Liver (tissue), 9 donors: ENCODE measurements around the gene SRRD. TPM values are rescaled to one million over a fixed set of nuclear protein-coding genes. Genes with fewer than 3 reads are reported as not detected.
"Not testable (repeated sequence)": the region's sequence is repeated elsewhere in the genome, so short reads cannot be mapped to it uniquely, and the experiment has no call there.

Experiments
- DNase-seq: peaks from one replicate; pipeline ENCODE4 v3.0.0-alpha.2; 2017; ENCODE audit warnings: low spot score
- H3K27ac ChIP-seq, 2 donors: one replicate each; pipeline ENCODE4 v1.7.0; 2013; ENCODE audit warnings: inconsistent platforms in 2 of 2, low read length in 2 of 2, control low read depth in 1 of 2, low read depth in 1 of 2, mild to moderate bottlenecking in 1 of 2
- H3K27me3 ChIP-seq, 4 donors: one replicate each; pipeline versions ENCODE4 v1.6.1 to v1.7.0; 2013; ENCODE audit warnings: low read length in 3 of 4, inconsistent platforms in 1 of 4, mild to moderate bottlenecking in 1 of 4, moderate library complexity in 1 of 4; ENCODE audit not compliant: control insufficient read depth in 4 of 4, insufficient read depth in 4 of 4
- H3K36me3 ChIP-seq, 4 donors: one replicate each; pipeline versions ENCODE4 v1.6.1 to v1.7.0; 2013; ENCODE audit warnings: low read length in 3 of 4, mild to moderate bottlenecking in 3 of 4, low read depth in 1 of 4, moderate library complexity in 1 of 4; ENCODE audit not compliant: control insufficient read depth in 4 of 4, insufficient read depth in 3 of 4
- H3K4me1 ChIP-seq, 4 donors: one replicate each; pipeline versions ENCODE4 v1.6.1 to v1.7.0; 2013; ENCODE audit warnings: low read length in 3 of 4, mild to moderate bottlenecking in 3 of 4, moderate library complexity in 1 of 4; ENCODE audit not compliant: control insufficient read depth in 4 of 4, insufficient read depth in 4 of 4
- H3K4me3 ChIP-seq, 3 donors: one replicate each; pipeline versions ENCODE4 v1.6.1 to v1.7.0; 2013; ENCODE audit warnings: low read length in 3 of 3, control low read depth in 1 of 3, low read depth in 1 of 3, mild to moderate bottlenecking in 1 of 3
- H3K9ac ChIP-seq, 2 donors: one replicate each; pipeline ENCODE4 v1.7.0; 2013; ENCODE audit warnings: low read length in 2 of 2, mild to moderate bottlenecking in 2 of 2, moderate library complexity in 2 of 2, control low read depth in 1 of 2, low read depth in 1 of 2
- H3K9me3 ChIP-seq, 4 donors: one replicate each; pipeline versions ENCODE4 v1.6.1 to v1.7.0; 2013; ENCODE audit warnings: low read length in 3 of 4; ENCODE audit not compliant: control insufficient read depth in 4 of 4
- ATF3 ChIP-seq: IDR thresholded peaks from 2 replicates; pipeline ENCODE4 v1.6.1; 2016; ENCODE audit warnings: antibody characterized with exemption
- EGR1 ChIP-seq, 2 donors: IDR thresholded peaks; 2 replicates each; pipeline ENCODE4 v1.6.1; 2016 to 2018; ENCODE audit warnings: antibody characterized with exemption in 2 of 2, low read depth in 2 of 2
- FOXA1 ChIP-seq: IDR thresholded peaks from 2 replicates; pipeline ENCODE4 v1.6.1; 2016; ENCODE audit warnings: antibody characterized with exemption
- FOXA2 ChIP-seq: IDR thresholded peaks from 2 replicates; pipeline ENCODE4 v1.6.1; 2016; ENCODE audit warnings: antibody characterized with exemption
- HNF4A ChIP-seq, 2 donors: conservative IDR thresholded peaks; 2 replicates each; pipeline ENCODE4 v1.6.1; 2016; ENCODE audit warnings: antibody characterized with exemption in 2 of 2, mild to moderate bottlenecking in 2 of 2
- HNF4G ChIP-seq: IDR thresholded peaks from 2 replicates; pipeline ENCODE4 v1.6.1; 2016; ENCODE audit warnings: antibody characterized with exemption
- JUND ChIP-seq, 2 donors: IDR thresholded peaks; 2 replicates each; pipeline ENCODE4 v1.6.1; 2016; ENCODE audit warnings: antibody characterized with exemption in 2 of 2
- NR2F2 ChIP-seq: IDR thresholded peaks from 2 replicates; pipeline ENCODE4 v1.6.1; 2016; ENCODE audit warnings: antibody characterized with exemption
- REST ChIP-seq: IDR thresholded peaks from 2 replicates; pipeline ENCODE4 v1.6.1; 2016; ENCODE audit warnings: antibody characterized with exemption, mild to moderate bottlenecking
- RXRA ChIP-seq, 2 donors: IDR thresholded peaks; 2 replicates each; pipeline ENCODE4 v1.6.1; 2017 to 2018; ENCODE audit warnings: antibody characterized with exemption in 2 of 2, mild to moderate bottlenecking in 1 of 2
- SP1 ChIP-seq: IDR thresholded peaks from 2 replicates; pipeline ENCODE4 v1.6.1; 2018; ENCODE audit warnings: antibody characterized with exemption, mild to moderate bottlenecking
- TAF1 ChIP-seq: conservative IDR thresholded peaks from 2 replicates; pipeline ENCODE4 v1.6.1; 2016; ENCODE audit warnings: antibody characterized with exemption, mild to moderate bottlenecking
- ZBTB33 ChIP-seq: IDR thresholded peaks from 2 replicates; pipeline ENCODE4 v1.6.1; 2016; ENCODE audit warnings: antibody characterized with exemption
- WGBS: extraction: QIAGEN DNeasy Blood & Tissue Kit; methylation state at CpG from one replicate; pipeline ENCODE4 v1.1.7; 2013; 5-methylcytosine and 5-hydroxymethylcytosine counted together
- polyA plus RNA-seq, 2 donors: library from polyadenylated mRNA; stranded (reverse) in 1 of 2; unstranded in 1 of 2; fragments of 200-250 nt in 1 of 2; fragments of >200 nt in 1 of 2; fragmentation: Nextera tagmentation in 1 of 2; extraction: Ambion mirVana in 1 of 2; gene quantifications; one replicate each; pipeline versions ENCODE4 v1.2.1 to v1.2.3, GENCODE V29; 2013 to 2015
- total RNA-seq, 2 donors: library from RNA; depleted of rRNA; stranded (reverse); fragments of >200 nt; gene quantifications; one replicate each; pipeline ENCODE4 v1.2.3, GENCODE V29; 2014
- donor health status: healthy.
- donor health status: healthy.
- donor health status: healthy.
- donor health status: healthy.
- donor health status: healthy.

The SRRD gene
- total and polyA plus RNA-seq, 4 donors = 8.7 to 18.6 (median 13.6) TPM

DNA sequence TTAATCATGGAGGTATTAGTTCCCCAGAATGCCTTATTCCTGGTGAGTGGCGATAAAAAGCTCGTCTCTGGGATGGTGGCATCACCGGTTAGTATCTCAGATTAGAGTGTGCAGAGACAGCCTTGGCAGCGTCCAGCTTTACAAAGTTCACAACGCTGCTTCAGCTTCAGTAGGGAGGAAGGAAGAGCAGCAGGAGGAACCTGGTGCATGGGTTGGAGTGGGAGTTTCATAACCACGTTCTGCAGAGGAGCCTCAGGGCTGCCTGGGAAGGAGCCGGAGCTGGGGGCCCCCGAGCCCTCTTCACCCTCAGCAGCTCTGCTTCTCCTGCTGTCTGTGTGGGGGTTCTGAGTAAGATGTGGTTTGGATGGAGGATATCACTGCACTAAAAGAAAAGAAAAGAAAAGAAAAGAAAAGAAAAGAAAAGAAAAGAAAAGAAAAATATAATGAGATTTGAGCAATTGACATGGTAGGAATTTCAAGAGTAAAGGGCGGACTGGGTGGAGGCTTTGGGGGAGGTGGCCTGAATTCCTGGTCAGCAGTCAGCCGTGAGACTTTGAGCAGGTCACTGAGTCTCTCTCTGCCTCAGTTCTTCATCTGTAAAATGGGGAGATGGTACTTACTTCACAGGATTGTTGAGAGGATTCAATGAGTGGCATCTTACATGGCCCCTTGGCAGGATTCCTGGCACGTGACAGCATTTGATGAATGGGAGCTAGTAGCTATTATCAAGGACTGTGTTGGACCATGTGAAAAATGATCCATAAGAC lies 48.2 kb upstream of the SRRD start:
- no peak overlapping the region for H3K27ac ChIP-seq
- no peaks in the 10 kb centered on the region for H3K9me3 ChIP-seq
- H3K9ac ChIP-seq = no peak overlapping the region
- H3K27me3 ChIP-seq = peaks cover 0 to 7% (median 0%) of the 10 kb centered on the region in 4 donors
- H3K36me3 ChIP-seq = no peaks in the 10 kb centered on the region
- TF ChIP-seq HNF4A (conservative IDR thresholded peaks at IDR 0.05) (no peak), FOXA2 (no peak), FOXA1 (no peak), JUND (IDR thresholded peaks at IDR 0.05) (no peak), NR2F2 (no peak)
- WGBS = 66% methylated on average over 11 of the region's 11 CpGs
- H3K4me1 ChIP-seq = no peaks in the 10 kb centered on the region
- no peak for DNase-seq
- no peak overlapping the region for H3K4me3 ChIP-seq

DNA sequence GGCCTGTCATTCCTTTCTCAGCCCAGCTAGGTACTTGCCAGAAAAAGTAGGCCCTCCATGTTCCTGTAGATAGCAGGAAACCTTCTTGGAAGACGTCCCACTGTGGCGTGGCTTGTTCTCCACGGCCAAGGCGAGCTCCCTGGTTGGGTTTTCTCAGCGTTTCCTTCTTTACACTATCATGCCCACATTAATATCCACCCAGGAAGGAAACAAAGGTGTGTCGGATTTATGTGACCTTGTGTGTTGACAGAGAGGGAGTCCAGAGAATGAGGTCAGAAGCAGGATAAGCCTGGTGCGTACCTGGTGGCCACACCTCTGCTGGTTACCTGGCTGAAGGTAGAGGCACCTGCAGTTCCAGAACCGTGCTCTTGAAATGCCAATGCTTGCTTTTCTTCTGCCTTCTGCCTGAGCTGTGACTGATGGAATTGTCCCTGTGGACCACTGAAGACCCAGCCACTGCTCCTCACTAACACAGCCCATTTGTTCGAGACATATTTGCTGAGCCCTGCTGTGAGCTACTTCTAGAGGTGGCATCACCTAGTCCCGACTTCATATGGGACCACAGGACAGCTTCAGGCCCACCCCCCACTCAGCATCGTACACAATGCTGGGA lies 46.7 kb upstream of the SRRD start:
- DNase-seq = no peak
- 68% methylated on average over 11 of the region's 11 CpGs for WGBS
- H3K36me3 ChIP-seq = no peaks in the 10 kb centered on the region
- no peaks in the 10 kb centered on the region for H3K9me3 ChIP-seq
- H3K4me3 ChIP-seq = no peak overlapping the region
- TF ChIP-seq TAF1 (no peak), JUND (IDR thresholded peaks at IDR 0.05) (no peak)
- no peaks in the 10 kb centered on the region for H3K4me1 ChIP-seq
- peaks cover 0 to 4% (median 0%) of the 10 kb centered on the region in 4 donors for H3K27me3 ChIP-seq
- H3K27ac ChIP-seq = no peak overlapping the region
- H3K9ac ChIP-seq = no peak overlapping the region

DNA sequence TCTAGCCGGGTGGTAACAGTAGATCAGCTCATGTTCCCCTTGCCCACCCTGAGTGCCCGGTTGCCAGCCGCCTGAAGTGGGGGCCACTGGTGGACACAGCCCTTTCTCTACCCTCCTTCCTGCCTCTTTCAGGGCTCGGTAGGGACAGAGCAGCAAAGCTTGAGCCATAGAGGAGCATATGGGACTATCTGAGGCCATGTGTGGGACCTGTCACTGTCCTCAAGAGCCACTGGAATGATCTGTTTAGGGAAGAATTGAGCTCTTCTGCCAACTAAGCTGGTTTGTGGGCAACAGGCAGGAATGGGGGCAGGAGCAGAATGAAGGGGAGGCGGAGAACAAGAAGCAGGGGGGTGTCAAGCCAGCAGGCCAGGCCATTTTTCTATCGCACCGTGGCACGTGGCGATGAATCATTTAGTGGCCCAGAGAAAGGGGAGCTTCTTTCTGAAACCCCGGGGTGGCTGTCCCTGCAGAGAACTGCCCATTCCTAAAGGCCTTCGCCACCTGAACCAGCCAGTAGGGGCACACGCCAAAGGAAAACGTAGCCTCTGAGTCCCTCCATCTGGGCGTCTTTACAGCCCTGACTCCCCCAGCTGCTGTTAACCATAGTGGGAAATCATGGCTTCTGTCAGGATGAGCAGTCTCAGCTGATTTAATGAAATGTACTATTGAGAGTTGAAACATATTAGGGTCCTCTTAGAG lies 45.8 kb upstream of the SRRD start:
- WGBS = 85% methylated on average over 14 of the region's 14 CpGs
- Histone ChIP-seq H3K4me3 (no peak overlapping the region), H3K27ac (no peak overlapping the region), H3K4me1 (no peaks in the 10 kb centered on the region), H3K9ac (no peak overlapping the region), H3K9me3 (no peaks in the 10 kb centered on the region), H3K36me3 (no peaks in the 10 kb centered on the region), H3K27me3 (peaks cover 0 to 4% (median 0%) of the 10 kb centered on the region in 4 donors)
- DNase-seq = no peak
- TF ChIP-seq HNF4A (conservative IDR thresholded peaks at IDR 0.05) (no peak), HNF4G (no peak), ZBTB33 (no peak), ATF3 (no peak), REST (no peak), SP1 (no peak), NR2F2 (no peak), RXRA (IDR thresholded peaks at IDR 0.05) (no peak), TAF1 (no peak), EGR1 (IDR thresholded peaks at IDR 0.05; ENCODE audit: low read depth in 2 of 2) (no peak)

- H3K36me3 ChIP-seq, H3K4me1 ChIP-seq, H3K9ac ChIP-seq, DNase-seq, H3K27me3 ChIP-seq, H3K9me3 ChIP-seq, H3K27ac ChIP-seq, H3K4me3 ChIP-seq: not testable (repeated sequence)
- 88% methylated on average over 3 of the region's 3 CpGs for WGBS
These were observed 44.9 kb upstream of the SRRD start for GRCh38 chr22:26438776-26439175.
